Endothelial cell of umbilical vein (primary cell): ENCODE measurements around the gene NCR2.

ENCODE experiments used
- EZH2 ChIP-seq: IDR thresholded peaks from 2 replicates; pipeline ENCODE4 v1.6.1; 2012; ENCODE audit warnings: borderline replicate concordance, low read depth, mild to moderate bottlenecking, moderate library complexity, low read length, inconsistent platforms; ENCODE audit not compliant: severe bottlenecking
- FOS ChIP-seq: IDR thresholded peaks from 2 replicates; pipeline ENCODE4 v1.6.1; 2011; ENCODE audit warnings: mild to moderate bottlenecking, low read length, moderate library complexity, borderline replicate concordance; ENCODE audit not compliant: insufficient read depth
- JUN ChIP-seq: IDR thresholded peaks from 2 replicates; pipeline ENCODE4 v1.6.1; 2011; ENCODE audit warnings: borderline replicate concordance, low read depth; ENCODE audit not compliant: insufficient read length, insufficient read depth
- MYC ChIP-seq: IDR thresholded peaks from one replicate; pipeline ENCODE4 v1.6.1; 2011; ENCODE audit warnings: mild to moderate bottlenecking, low read depth, low read length
- POLR2A ChIP-seq: IDR thresholded peaks from 2 replicates; pipeline ENCODE4 v1.6.1; 2012; ENCODE audit warnings: low read depth, mild to moderate bottlenecking, control low read depth, low read length
- POLR2AphosphoS5 ChIP-seq: IDR thresholded peaks from 2 replicates; pipeline ENCODE4 v1.6.1; 2012; ENCODE audit warnings: low read depth, mild to moderate bottlenecking, control low read depth, low read length, moderate library complexity; ENCODE audit not compliant: insufficient read depth
- TF ChIP-seq, protein P1 (sequence below), 2 donors: IDR thresholded peaks; 1 replicate in 1 of 2; 2 replicates in 1 of 2; pipeline ENCODE4 v1.5.1; 2011; ENCODE audit warnings: low read length in 2 of 2, mild to moderate bottlenecking in 2 of 2, moderate library complexity in 2 of 2, control low read depth in 1 of 2, inconsistent platforms in 1 of 2, low read depth in 1 of 2; ENCODE audit not compliant: insufficient read depth in 1 of 2; ENCODE audit errors: extremely low read depth in 1 of 2
- TF ChIP-seq, protein P2 (sequence below): IDR thresholded peaks from 2 replicates; pipeline ENCODE4 v1.6.1; 2011; ENCODE audit not compliant: insufficient read depth, insufficient read length

DNA sequence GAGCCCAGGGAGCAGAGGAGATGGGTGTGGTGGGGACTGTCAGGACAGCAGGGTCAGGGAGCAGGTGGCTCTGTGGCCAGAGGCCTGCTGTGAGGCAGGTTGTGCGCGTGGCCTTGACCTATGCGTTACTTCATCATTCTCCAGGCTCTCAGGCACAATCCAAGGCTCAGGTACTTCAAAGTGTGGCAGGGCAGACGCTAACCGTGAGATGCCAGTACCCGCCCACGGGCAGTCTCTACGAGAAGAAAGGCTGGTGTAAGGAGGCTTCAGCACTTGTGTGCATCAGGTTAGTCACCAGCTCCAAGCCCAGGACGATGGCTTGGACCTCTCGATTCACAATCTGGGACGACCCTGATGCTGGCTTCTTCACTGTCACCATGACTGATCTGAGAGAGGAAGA lies 535 bp downstream of the NCR2 start:
- TF ChIP-seq, protein P1, sequence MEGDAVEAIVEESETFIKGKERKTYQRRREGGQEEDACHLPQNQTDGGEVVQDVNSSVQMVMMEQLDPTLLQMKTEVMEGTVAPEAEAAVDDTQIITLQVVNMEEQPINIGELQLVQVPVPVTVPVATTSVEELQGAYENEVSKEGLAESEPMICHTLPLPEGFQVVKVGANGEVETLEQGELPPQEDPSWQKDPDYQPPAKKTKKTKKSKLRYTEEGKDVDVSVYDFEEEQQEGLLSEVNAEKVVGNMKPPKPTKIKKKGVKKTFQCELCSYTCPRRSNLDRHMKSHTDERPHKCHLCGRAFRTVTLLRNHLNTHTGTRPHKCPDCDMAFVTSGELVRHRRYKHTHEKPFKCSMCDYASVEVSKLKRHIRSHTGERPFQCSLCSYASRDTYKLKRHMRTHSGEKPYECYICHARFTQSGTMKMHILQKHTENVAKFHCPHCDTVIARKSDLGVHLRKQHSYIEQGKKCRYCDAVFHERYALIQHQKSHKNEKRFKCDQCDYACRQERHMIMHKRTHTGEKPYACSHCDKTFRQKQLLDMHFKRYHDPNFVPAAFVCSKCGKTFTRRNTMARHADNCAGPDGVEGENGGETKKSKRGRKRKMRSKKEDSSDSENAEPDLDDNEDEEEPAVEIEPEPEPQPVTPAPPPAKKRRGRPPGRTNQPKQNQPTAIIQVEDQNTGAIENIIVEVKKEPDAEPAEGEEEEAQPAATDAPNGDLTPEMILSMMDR (IDR thresholded peaks at IDR 0.05; ENCODE audit: extremely low read depth in 1 of 2, insufficient read depth in 1 of 2, low read depth in 1 of 2, low read length in 2 of 2), result no peak
- TF ChIP-seq POLR2A (no peak), POLR2AphosphoS5 (no peak), EZH2 (no peak), FOS (no peak), JUN (no peak), MYC (no peak)
- TF ChIP-seq, protein P2, sequence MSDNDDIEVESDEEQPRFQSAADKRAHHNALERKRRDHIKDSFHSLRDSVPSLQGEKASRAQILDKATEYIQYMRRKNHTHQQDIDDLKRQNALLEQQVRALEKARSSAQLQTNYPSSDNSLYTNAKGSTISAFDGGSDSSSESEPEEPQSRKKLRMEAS, result no peak
